B cell (primary cell): ENCODE data around the gene INTS12. TPM values are rescaled to one million over a fixed set of nuclear protein-coding genes. Genes with fewer than 3 reads are reported as not detected.

Experiments used
- ATAC-seq: fragments of 200-7000 bp; cut with Tn5 transposase; one replicate; pipeline ENCODE4 v1.10.0; 2021; ENCODE audit warnings: low read depth, mild to moderate bottlenecking, moderate number of reproducible peaks, moderate library complexity
- CTCF ChIA-PET: fragments of 350-600 bp; sonication (Branson Sonifier 250); formaldehyde crosslinking; loops from one replicate; lab custom pipeline; 2021; ENCODE audit warnings: antibody characterized with exemption, inconsistent platforms; lab: Charles Lee
- POLR2A ChIA-PET: fragments of 350-600 bp; sonication (Branson Sonifier 250); formaldehyde crosslinking; loops from one replicate; lab custom pipeline; 2021; ENCODE audit warnings: antibody characterized with exemption; lab: Charles Lee
- DNase-seq: peaks from one replicate; pipeline ENCODE4 v3.0.0; 2013
- H2AFZ ChIP-seq: 2 replicates; pipeline ENCODE4 v1.6.1; 2012; ENCODE audit warnings: mild to moderate bottlenecking, low read depth, low read length; ENCODE audit not compliant: insufficient read depth, poor library complexity, severe bottlenecking
- H3K27ac ChIP-seq, 2 donors: 1 replicate in 1 of 2; 2 replicates in 1 of 2; pipeline ENCODE4 v1.5.1; 2012 to 2013; ENCODE audit warnings: low read length in 2 of 2, mild to moderate bottlenecking in 2 of 2, moderate library complexity in 1 of 2
- H3K27me3 ChIP-seq, 4 experiments: fragments of 200-600 bp in 1 of 4; sonication (generic) in 1 of 4; replicated peaks in 1 of 4; 1 replicate in 2 of 4; 2 replicates in 2 of 4; pipeline versions ENCODE4 v1.6.1 to v1.7.0; 2013 to 2016; ENCODE audit warnings: low read length in 3 of 4, mild to moderate bottlenecking in 2 of 4, mixed read lengths in 1 of 4, moderate library complexity in 1 of 4; ENCODE audit not compliant: insufficient read depth in 4 of 4, control insufficient read depth in 3 of 4; ENCODE audit errors: control extremely low read depth in 1 of 4
- H3K36me3 ChIP-seq, 2 experiments: replicated peaks in 1 of 2; 1 replicate in 1 of 2; 2 replicates in 1 of 2; pipeline versions ENCODE4 v1.6.1 to v1.7.1; 2013; ENCODE audit warnings: low read length in 1 of 2; ENCODE audit not compliant: insufficient read depth in 2 of 2, control insufficient read depth in 1 of 2; ENCODE audit errors: control extremely low read depth in 1 of 2, extremely low read depth in 1 of 2
- H3K4me1 ChIP-seq, 2 donors: fragments of 200-600 bp in 1 of 2; sonication (generic) in 1 of 2; 1 replicate in 1 of 2; 2 replicates in 1 of 2; pipeline versions ENCODE4 v1.5.1 to v1.6.1; 2013 to 2017; ENCODE audit warnings: low read length in 2 of 2; ENCODE audit not compliant: control insufficient read depth in 2 of 2, insufficient read depth in 2 of 2
- H3K4me2 ChIP-seq: replicated peaks from 2 replicates; pipeline ENCODE3; 2012; ENCODE audit warnings: mild to moderate bottlenecking, low read depth, low read length; ENCODE audit not compliant: poor library complexity, severe bottlenecking
- H3K4me3 ChIP-seq, 5 experiments: fragments of 200-600 bp in 1 of 5; sonication (generic) in 1 of 5; 1 replicate in 3 of 5; 2 replicates in 2 of 5; pipeline versions ENCODE4 v1.5.1 to v1.7.0; 2011 to 2016; ENCODE audit warnings: low read length in 4 of 5, mild to moderate bottlenecking in 4 of 5, low read depth in 2 of 5, control low read depth in 1 of 5, moderate library complexity in 1 of 5; ENCODE audit not compliant: insufficient read depth in 1 of 5; ENCODE audit errors: control extremely low read depth in 1 of 5, extremely low read depth in 1 of 5
- H3K79me2 ChIP-seq: fragments of 200-600 bp; sonication (generic); one replicate; pipeline ENCODE4 v1.6.0; 2016; ENCODE audit warnings: low read length; ENCODE audit not compliant: control insufficient read depth, insufficient read depth
- H3K9ac ChIP-seq: fragments of 200-600 bp; sonication (generic); 2 replicates; pipeline ENCODE4 v1.6.1; 2017; ENCODE audit warnings: mild to moderate bottlenecking, low read length, moderate library complexity
- H3K9me3 ChIP-seq, 3 donors: one replicate each; pipeline versions ENCODE4 v1.6.1 to v1.7.1; 2013; ENCODE audit warnings: low read length in 2 of 3; ENCODE audit not compliant: control insufficient read depth in 2 of 3, insufficient read depth in 1 of 3; ENCODE audit errors: control extremely low read depth in 1 of 3
- H4K20me1 ChIP-seq: 2 replicates; pipeline ENCODE4 v1.6.0; 2012; ENCODE audit warnings: mild to moderate bottlenecking, low read length; ENCODE audit not compliant: insufficient read depth, control insufficient read depth, poor library complexity, severe bottlenecking
- H3K27ac Mint-ChIP-seq: one replicate; pipeline ENCODE4 v1.8.0; 2021; ENCODE audit warnings: mixed read lengths
- H3K27me3 Mint-ChIP-seq: one replicate; pipeline ENCODE4 v1.8.0; 2021; ENCODE audit warnings: mixed read lengths
- H3K4me1 Mint-ChIP-seq: one replicate; pipeline ENCODE4 v1.8.0; 2021; ENCODE audit warnings: mixed read lengths
- H3K4me3 Mint-ChIP-seq: one replicate; pipeline ENCODE4 v1.8.0; 2021; ENCODE audit warnings: mixed read lengths
- H3K9me3 Mint-ChIP-seq: one replicate; pipeline ENCODE4 v1.8.0; 2022; ENCODE audit warnings: mixed read lengths; ENCODE audit not compliant: insufficient read depth
- CTCF ChIP-seq: fragments of 200-600 bp; IDR thresholded peaks from one replicate; pipeline ENCODE4 v1.8.0; 2022; ENCODE audit warnings: antibody characterized with exemption, mild to moderate bottlenecking
- EZH2 ChIP-seq: IDR thresholded peaks from 2 replicates; pipeline ENCODE4 v1.6.1; 2012; ENCODE audit warnings: borderline replicate concordance, low read depth, mild to moderate bottlenecking, moderate library complexity, low read length; ENCODE audit not compliant: insufficient read depth, poor library complexity, severe bottlenecking
- WGBS: methylation state at CpG from one replicate; pipeline ENCODE4 v1.1.5; 2013; ENCODE audit warnings: missing lambda C conversion rate; ENCODE audit not compliant: insufficient coverage; 5-methylcytosine and 5-hydroxymethylcytosine counted together
- intact Hi-C: fragments of 100-400 bp; cut with micrococcal nuclease; formaldehyde crosslinking; loops from one replicate; pipeline ENCODE4 v1.10.0; 2022
- polyA plus RNA-seq: library from polyadenylated mRNA; depleted of rRNA; stranded (reverse); fragments of >200 nt; gene quantifications from 2 replicates; pipeline ENCODE4 v1.2.3, GENCODE V29; 2012
- total RNA-seq, 2 donors: library from RNA; stranded (reverse); fragments of 120-200 nt in 1 of 2; gene quantifications; 1 replicate in 1 of 2; 2 replicates in 1 of 2; pipeline versions ENCODE4 v1.2.3 to v1.2.4, GENCODE V29; 2013 to 2022

Gene INTS12
- total and polyA plus RNA-seq, 2 donors (not counting 1 experiment from before 2014, with no cell fraction given): 19.1 to 21.6 TPM

- Histone ChIP-seq H3K4me1 (no peaks in the 10 kb centered on the region), H3K9ac (no peak overlapping the region), H3K79me2 (no peaks in the 10 kb centered on the region), H4K20me1 (no peaks in the 10 kb centered on the region), H3K36me3 (no peaks in the 10 kb centered on the region), H3K4me2 (no peak overlapping the region), H3K27me3 (peaks cover 0 to 2% (median 0%) of the 10 kb centered on the region in 4 experiments), H3K4me3 (no peak overlapping the region), H3K27ac (no peak overlapping the region), H3K9me3 (no peaks in the 10 kb centered on the region), H2AFZ (no peak overlapping the region)
- DNase-seq (no peak), ATAC-seq (no peak)
- Mint-ChIP-seq H3K27ac (no peak overlapping the region), H3K4me3 (no peak overlapping the region), H3K27me3 (peaks cover 7% of the 10 kb centered on the region), H3K4me1 (no peaks in the 10 kb centered on the region), H3K9me3 (no peaks in the 10 kb centered on the region)
- ChIA-PET POLR2A (no interaction called here), CTCF (no interaction called here)
- no peak for TF ChIP-seq EZH2
- no peak for TF ChIP-seq CTCF
- WGBS: no CpG with 5 or more reads among the region's 2 CpGs
- intact Hi-C loops: no loop called here
Observed at GRCh38 chr4:105662935-105663675, 45.4 kb downstream of the INTS12 start.

GRCh38 chr4:105661028-105661427, 47.5 kb downstream of the INTS12 start:
- ATAC-seq (no peak), DNase-seq (no peak)
- peaks cover 0 to 1% (median 0%) of the 10 kb centered on the region in 3 donors for H3K9me3 ChIP-seq
- no peaks in the 10 kb centered on the region for H4K20me1 ChIP-seq
- H3K9me3 Mint-ChIP-seq: no peaks in the 10 kb centered on the region
- no peak overlapping the region for H3K27ac Mint-ChIP-seq
- no peak overlapping the region for H3K4me3 ChIP-seq
- POLR2A ChIA-PET: no interaction called here
- no peaks in the 10 kb centered on the region for H3K27me3 Mint-ChIP-seq
- H2AFZ ChIP-seq: no peak overlapping the region
- intact Hi-C loops: no loop called here
- no peak for TF ChIP-seq CTCF
- no peak for TF ChIP-seq EZH2
- no peaks in the 10 kb centered on the region for H3K79me2 ChIP-seq
- no peak overlapping the region for H3K27ac ChIP-seq
- no peaks in the 10 kb centered on the region for H3K4me1 Mint-ChIP-seq
- no peak overlapping the region for H3K9ac ChIP-seq
- WGBS: no CpG with 5 or more reads among the region's 3 CpGs
- H3K4me2 ChIP-seq: no peak overlapping the region
- no peaks in the 10 kb centered on the region for H3K36me3 ChIP-seq
- H3K4me3 Mint-ChIP-seq: no peak overlapping the region
- CTCF ChIA-PET: no interaction called here
- no peaks in the 10 kb centered on the region for H3K27me3 ChIP-seq
- no peaks in the 10 kb centered on the region for H3K4me1 ChIP-seq
